Muscle layer of duodenum (tissue), 2 donors: Measurements from ENCODE around the gene PAK1IP1.
A peak's percentile ranks its signal among the peaks of the same experiment; 100 is the strongest.
"Not testable (repeated sequence)": the region's sequence is repeated elsewhere in the genome, so short reads cannot be mapped to it uniquely, and the experiment has no call there.

Experiments
- H3K27ac ChIP-seq: one replicate; pipeline ENCODE4 v1.7.0; 2013; ENCODE audit warnings: mild to moderate bottlenecking, low read length
- H3K27me3 ChIP-seq: one replicate; pipeline ENCODE4 v1.7.0; 2013; ENCODE audit warnings: low read depth, mild to moderate bottlenecking, control low read depth, low read length
- H3K36me3 ChIP-seq, 2 donors: one replicate each; pipeline ENCODE4 v1.7.0; 2013; ENCODE audit warnings: low read length in 2 of 2, control low read depth in 1 of 2, mild to moderate bottlenecking in 1 of 2; ENCODE audit not compliant: insufficient read depth in 2 of 2, control insufficient read depth in 1 of 2
- H3K4me1 ChIP-seq, 2 donors: one replicate each; pipeline ENCODE4 v1.7.0; 2013; ENCODE audit warnings: low read length in 2 of 2, mild to moderate bottlenecking in 2 of 2, control low read depth in 1 of 2, moderate library complexity in 1 of 2; ENCODE audit not compliant: insufficient read depth in 2 of 2, control insufficient read depth in 1 of 2
- H3K4me3 ChIP-seq, 2 donors: one replicate each; pipeline ENCODE4 v1.7.0; 2013; ENCODE audit warnings: low read length in 2 of 2, low read depth in 1 of 2, mild to moderate bottlenecking in 1 of 2
- H3K9me3 ChIP-seq, 2 donors: one replicate each; pipeline ENCODE4 v1.7.0; 2013; ENCODE audit warnings: low read length in 2 of 2, control low read depth in 1 of 2, mild to moderate bottlenecking in 1 of 2; ENCODE audit not compliant: control insufficient read depth in 1 of 2
- donor health status: healthy.

Gene PAK1IP1

GRCh38 chr6:10696655-10697054, 1.9 kb downstream of the PAK1IP1 start:
- H3K9me3 ChIP-seq: no peaks in the 10 kb centered on the region
- H3K27ac ChIP-seq: no peak overlapping the region
- no peaks in the 10 kb centered on the region for H3K27me3 ChIP-seq
- peaks cover 15 to 30% of the 10 kb centered on the region in 2 donors for H3K36me3 ChIP-seq
- H3K4me1 ChIP-seq: peaks cover 13 to 21% of the 10 kb centered on the region in 2 donors
- H3K4me3 ChIP-seq: peak overlapping the region in 1 of 2 donors; percentile 98

- H3K4me1 ChIP-seq: no peaks in the 10 kb centered on the region
- peaks cover 3 to 9% of the 10 kb centered on the region in 2 donors for H3K36me3 ChIP-seq
- H3K27me3 ChIP-seq: no peaks in the 10 kb centered on the region
- H3K4me3 ChIP-seq: no peak overlapping the region
- H3K27ac ChIP-seq: no peak overlapping the region
- H3K9me3 ChIP-seq: no peaks in the 10 kb centered on the region
Measured at GRCh38 chr6:10713962-10714361, 19.2 kb downstream of the PAK1IP1 start.

- H3K4me1 ChIP-seq: peaks cover 0 to 26% of the 10 kb centered on the region in 2 donors
- H3K9me3 ChIP-seq: no peaks in the 10 kb centered on the region
- H3K36me3 ChIP-seq: peaks cover 0 to 3% of the 10 kb centered on the region in 2 donors
- H3K4me3 ChIP-seq: peak overlapping the region; percentile 46 to 83
- H3K27ac ChIP-seq: peak overlapping the region; percentile 51
- H3K27me3 ChIP-seq: no peaks in the 10 kb centered on the region
Measured at GRCh38 chr6:10719296-10719963, 24.7 kb downstream of the PAK1IP1 start.

- Histone ChIP-seq H3K36me3 (peaks cover 0 to 3% of the 10 kb centered on the region in 2 donors), H3K27ac (peak overlapping the region; percentile 51), H3K4me3 (peak overlapping the region; percentile 46 to 83), H3K4me1 (peaks cover 0 to 30% of the 10 kb centered on the region in 2 donors), H3K27me3 (no peaks in the 10 kb centered on the region), H3K9me3 (no peaks in the 10 kb centered on the region)
Measured at GRCh38 chr6:10719964-10720264, 25.1 kb downstream of the PAK1IP1 start.

- H3K27ac ChIP-seq: peak overlapping the region; percentile 51
- H3K4me1 ChIP-seq: peaks cover 0 to 34% of the 10 kb centered on the region in 2 donors
- H3K36me3 ChIP-seq: peaks cover 0 to 3% of the 10 kb centered on the region in 2 donors
Measured at GRCh38 chr6:10720265-10720959, 25.6 kb downstream of the PAK1IP1 start.

GRCh38 chr6:10720960-10721849, 26.4 kb downstream of the PAK1IP1 start:
- peak overlapping the region; percentile 46 to 83 for H3K4me3 ChIP-seq
- H3K36me3 ChIP-seq, H3K27ac ChIP-seq, H3K27me3 ChIP-seq, H3K9me3 ChIP-seq: not testable (repeated sequence)
- H3K4me1 ChIP-seq: peaks cover 0 to 34% of the 10 kb centered on the region in 2 donors

More at GRCh38 chr6:10720265-10720959, 25.6 kb downstream of the PAK1IP1 start:
- H3K4me3 ChIP-seq: peak overlapping the region; percentile 46 to 83
- no peaks in the 10 kb centered on the region for H3K9me3 ChIP-seq
- H3K27me3 ChIP-seq: no peaks in the 10 kb centered on the region

- H3K4me1 ChIP-seq: peaks cover 0 to 34% of the 10 kb centered on the region in 2 donors
- peaks cover 0 to 11% of the 10 kb centered on the region in 2 donors for H3K36me3 ChIP-seq
- peak overlapping the region; percentile 86 for H3K27ac ChIP-seq
- H3K27me3 ChIP-seq: no peaks in the 10 kb centered on the region
- peak overlapping the region; percentile 82 to 87 for H3K4me3 ChIP-seq
- no peaks in the 10 kb centered on the region for H3K9me3 ChIP-seq
Measured at GRCh38 chr6:10721850-10722569, 27.2 kb downstream of the PAK1IP1 start.

GRCh38 chr6:10722570-10722819, 27.7 kb downstream of the PAK1IP1 start:
- Histone ChIP-seq H3K4me1 (peaks cover 0 to 34% of the 10 kb centered on the region in 2 donors), H3K36me3 (peaks cover 0 to 12% of the 10 kb centered on the region in 2 donors), H3K27ac (peak overlapping the region; percentile 86), H3K9me3 (no peaks in the 10 kb centered on the region), H3K27me3 (no peaks in the 10 kb centered on the region), H3K4me3 (peak overlapping the region; percentile 82 to 87)

- peaks cover 0 to 34% of the 10 kb centered on the region in 2 donors for H3K4me1 ChIP-seq
- no peaks in the 10 kb centered on the region for H3K9me3 ChIP-seq
- peak within 1 kb of the TSS; percentile 82 to 87 for H3K4me3 ChIP-seq
- no peaks in the 10 kb centered on the region for H3K27me3 ChIP-seq
- peaks cover 0 to 15% of the 10 kb centered on the region in 2 donors for H3K36me3 ChIP-seq
- peak within 1 kb of the TSS; percentile 88 for H3K27ac ChIP-seq
Measured at GRCh38 chr6:10722820-10723566, 28.2 kb downstream of the PAK1IP1 start, which contains the start of gene TMEM14C. Gene TMEM14C, plus strand, starts transcription at chr6:10723070. Its CDS starts 1,544 bp downstream, at chr6:10724614.

GRCh38 chr6:10723567-10723881, 28.8 kb downstream of the PAK1IP1 start:
- H3K27me3 ChIP-seq: no peaks in the 10 kb centered on the region
- peaks cover 0 to 20% of the 10 kb centered on the region in 2 donors for H3K36me3 ChIP-seq
- peak overlapping the region; percentile 82 to 87 for H3K4me3 ChIP-seq
- H3K9me3 ChIP-seq: no peaks in the 10 kb centered on the region
- H3K27ac ChIP-seq: peak overlapping the region; percentile 88
- H3K4me1 ChIP-seq: peaks cover 0 to 34% of the 10 kb centered on the region in 2 donors
